ENCODE data around the gene RNASE2.
"Not testable (repeated sequence)": the region's sequence is repeated elsewhere in the genome, so short reads cannot be mapped to it uniquely, and the experiment has no call there.

The RNASE2 gene

DNA sequence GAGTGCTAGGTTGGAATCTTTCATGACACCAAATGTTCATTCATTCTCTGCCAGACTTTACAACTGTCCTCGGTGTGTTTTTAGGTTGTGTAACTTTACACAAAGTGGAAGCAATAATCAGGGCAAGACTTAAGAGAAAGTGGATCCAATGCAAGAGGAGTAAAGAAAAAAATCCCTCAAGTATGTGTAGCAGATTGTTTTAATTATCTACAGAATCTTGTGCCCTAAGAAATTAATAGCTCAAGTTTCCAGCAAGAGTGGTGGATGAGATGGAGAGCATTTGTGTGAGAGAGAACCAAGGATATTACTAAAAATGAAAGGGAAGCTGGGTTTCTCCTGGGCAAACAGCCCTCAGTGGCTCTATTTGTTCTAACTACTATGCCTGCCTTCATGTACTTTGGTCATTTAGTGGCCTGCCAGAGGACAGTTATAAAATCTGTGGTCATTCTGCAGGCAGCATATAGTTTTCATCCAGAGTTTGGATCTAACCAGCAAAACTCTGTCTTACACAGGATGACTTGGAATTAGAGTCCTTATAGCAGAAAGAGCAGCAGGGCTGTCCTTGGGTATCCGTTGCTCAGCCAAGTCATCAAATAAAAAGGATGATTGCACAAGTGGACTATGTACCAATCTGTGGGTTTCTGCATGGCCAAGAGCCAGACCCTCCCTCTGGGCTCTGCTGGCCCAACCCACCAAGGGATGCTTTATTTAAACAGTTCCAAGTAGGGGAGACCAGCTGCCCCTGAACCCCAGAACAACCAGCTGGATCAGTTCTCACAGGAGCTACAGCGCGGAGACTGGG, at the start of gene RNASE2:
RNASE2 (plus strand) TSS at position 752 of the 802 bp plus-strand sequence. CDS start 285 bp downstream, outside the sequence.
- DNase-seq: not testable (repeated sequence)

DNA sequence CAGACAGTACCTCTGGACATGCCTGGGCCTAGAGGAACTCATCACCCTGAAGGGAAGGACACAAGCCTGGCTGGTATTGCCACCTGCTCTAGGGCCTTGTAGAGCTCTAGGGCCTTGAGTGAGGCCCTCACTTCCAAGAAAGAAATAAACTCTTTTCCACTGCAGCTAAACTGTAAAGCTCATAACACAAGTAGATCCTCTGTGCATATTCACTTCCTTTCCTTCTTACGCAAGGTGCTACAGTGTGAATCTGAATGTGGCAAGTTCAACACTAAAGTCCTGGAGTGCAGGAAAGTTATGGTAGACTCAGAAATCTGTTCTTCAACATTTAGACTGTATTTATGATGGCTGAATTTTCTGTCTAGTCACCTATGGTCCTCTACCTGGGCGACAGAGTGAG, 49.6 kb upstream of the RNASE2 start:
- DNase-seq: no peak

DNA sequence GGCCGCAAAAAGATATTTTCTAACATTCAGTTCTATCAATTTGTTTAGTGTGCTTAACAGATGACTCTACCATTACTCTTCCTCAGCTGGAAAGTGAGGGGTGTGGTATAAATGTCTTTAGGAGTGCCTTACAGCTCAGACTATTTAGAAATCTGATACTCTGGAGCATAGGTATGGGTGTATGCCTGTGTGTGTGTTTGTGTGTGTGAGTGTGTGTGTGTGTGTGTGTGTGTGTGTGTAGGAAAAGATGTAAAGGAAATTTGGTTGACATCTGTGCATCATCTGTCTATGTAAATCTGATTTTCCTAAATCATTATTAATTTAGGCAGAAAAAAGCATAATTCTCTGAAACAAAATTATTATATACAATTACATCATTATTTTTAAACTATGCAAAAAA, 48.1 kb upstream of the RNASE2 start:
- no peak for DNase-seq

DNA sequence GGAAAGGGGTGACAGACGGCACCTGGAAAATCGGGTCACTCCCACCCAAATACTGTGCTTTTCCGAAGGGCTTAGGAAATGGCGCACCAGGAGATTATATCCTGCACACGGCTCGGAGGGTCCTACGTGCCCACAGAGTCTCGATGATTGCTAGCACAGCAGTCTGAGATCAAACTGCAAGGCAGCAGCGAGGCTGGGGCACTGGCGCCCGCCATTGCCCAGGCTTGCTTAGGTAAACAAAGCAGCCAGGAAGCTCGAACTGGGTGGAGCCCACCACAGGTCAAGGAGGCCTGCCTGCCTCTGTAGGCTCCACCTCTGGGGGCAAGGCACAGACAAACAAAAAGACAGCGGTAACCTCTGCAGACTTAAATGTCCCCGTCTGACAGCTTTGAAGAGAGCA, 44.5 kb upstream of the RNASE2 start:
- DNase-seq: not testable (repeated sequence)

DNA sequence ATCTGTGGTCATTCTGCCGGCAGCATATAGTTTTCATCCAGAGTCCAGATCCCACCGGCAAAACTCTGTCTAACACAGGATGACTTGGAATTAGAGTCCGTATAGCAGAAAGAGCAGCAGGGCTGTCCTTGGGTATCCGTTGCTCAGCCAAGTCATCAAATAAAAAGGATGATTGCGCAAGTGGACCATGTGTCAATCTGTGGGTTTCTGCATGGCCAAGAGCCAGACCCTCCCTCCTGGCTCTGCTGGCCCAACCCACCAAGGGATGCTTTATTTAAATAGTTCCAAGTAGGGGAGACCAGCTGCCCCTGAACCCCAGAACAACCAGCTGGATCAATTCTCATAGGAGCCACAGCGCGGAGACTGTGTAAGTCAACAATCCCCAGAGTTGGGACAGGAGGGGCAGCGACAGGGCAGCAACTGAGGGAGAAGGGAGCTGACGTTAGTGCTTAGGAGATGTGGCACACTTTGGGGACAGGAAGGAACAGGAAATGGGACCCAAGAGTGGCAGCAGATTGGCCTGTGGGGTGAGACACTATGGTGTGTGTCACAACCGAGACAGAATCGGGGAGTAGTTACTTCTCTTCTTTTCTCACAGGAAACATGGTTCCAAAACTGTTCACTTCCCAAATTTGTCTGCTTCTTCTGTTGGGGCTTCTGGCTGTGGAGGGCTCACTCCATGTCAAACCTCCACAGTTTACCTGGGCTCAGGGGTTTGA, 36.1 kb upstream of the RNASE2 start:
- not testable (repeated sequence) for DNase-seq

DNA sequence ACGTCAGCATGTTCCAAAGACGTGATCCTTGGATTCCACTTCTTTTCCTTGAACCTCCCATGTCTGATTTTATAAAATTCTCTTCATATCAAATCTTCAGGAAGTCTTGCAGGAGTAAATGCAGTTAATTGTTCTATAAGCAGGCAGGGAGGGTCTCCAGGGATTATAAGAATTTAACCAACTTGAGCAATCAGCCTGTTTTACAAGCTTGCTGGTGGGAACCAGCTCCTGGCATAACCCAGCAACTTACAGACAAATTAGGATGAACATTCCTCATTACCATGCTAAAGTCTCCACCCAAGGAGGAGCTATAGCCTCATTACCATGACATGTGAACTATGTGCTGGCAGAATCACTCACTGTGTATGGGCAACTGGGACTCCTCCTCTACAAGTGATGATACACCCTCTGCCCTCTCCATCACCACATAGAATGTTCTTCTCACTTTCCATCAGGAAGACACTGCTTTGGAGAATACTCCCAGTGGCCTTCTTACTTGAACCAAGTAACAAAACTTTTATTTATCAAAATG, 31.5 kb upstream of the RNASE2 start:
- not testable (repeated sequence) for DNase-seq

DNA sequence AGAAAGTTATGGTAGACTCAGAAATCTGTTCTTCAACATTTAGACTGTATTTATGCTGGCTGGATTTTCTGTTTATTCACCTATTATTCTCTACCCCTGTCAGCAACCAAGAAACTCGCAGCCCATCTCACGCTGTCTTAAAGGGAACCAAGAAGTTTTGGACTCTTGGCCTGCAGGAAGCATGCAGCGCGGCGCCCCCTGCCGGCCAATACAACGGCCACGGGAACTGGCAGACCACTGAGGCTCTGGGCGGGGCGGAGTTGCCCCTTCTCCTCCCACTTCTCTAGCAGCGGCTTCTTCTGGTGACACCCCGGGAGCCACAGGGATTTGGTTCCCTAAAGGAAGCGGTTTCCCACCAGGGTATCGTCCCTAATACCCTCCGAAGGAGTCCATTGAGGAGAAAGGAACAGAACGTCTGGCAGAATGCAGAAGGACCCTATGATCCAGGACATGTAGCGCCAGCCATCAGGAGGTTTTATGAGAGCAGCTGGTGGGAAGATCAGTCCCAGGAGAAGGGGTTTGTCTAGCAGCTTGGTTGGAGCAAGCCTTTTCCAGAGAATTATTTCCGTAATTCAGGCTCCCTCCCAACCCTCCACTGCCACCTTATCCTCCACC, 21.0 kb upstream of the RNASE2 start:
- peak; percentile 72 for DNase-seq

DNA sequence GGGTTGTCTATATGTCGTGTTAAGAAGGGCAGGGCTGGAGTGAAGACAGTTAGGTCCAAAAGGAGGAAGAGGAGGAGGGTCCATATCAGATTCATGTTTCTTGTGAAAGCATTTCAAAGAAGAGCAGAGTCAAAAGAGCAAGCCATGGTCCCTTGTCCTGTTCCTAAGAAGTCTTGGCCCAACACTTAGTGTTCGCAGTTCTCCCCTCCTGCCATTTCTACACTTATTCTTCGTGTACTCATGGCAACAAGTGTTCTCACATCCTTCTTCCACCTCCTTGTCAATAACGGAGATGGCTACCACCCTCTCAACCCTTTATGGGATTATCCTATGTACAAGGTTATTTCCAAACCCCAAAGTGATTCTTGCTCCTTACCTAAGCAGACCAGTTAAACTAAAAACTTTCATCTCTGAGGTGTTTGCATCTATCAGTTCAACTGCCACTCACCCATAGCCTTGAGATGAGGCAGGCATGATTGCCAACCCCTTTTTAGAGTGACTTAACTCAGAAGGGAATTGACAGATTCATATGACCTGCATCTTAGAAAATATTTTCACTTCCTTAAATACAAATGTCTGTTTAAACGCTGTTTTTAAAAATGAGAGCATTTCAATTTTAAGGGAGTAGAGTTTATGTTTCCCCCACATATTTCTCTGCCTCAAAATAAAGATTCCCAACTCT, 19.8 kb upstream of the RNASE2 start:
- no peak for DNase-seq

DNA sequence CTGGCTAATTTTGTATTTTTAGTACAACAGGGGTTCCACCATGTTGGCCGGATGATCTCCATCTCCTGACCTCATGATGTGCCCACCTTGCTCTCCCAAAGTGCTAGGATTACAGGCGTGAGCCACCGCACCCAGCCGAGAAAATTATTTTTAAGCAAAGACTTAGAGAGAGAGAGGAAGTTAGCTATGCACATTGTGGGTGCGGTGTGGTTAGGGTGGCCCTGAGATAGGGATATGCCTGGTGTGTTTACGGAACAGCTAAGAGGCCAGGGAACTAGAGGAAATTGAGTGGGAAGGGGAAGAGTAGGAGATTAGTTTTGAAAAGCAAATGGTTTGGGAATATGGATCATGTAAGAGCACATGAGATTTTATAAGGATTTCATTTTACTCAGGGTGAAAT, 10.1 kb upstream of the RNASE2 start:
- not testable (repeated sequence) for DNase-seq

DNA sequence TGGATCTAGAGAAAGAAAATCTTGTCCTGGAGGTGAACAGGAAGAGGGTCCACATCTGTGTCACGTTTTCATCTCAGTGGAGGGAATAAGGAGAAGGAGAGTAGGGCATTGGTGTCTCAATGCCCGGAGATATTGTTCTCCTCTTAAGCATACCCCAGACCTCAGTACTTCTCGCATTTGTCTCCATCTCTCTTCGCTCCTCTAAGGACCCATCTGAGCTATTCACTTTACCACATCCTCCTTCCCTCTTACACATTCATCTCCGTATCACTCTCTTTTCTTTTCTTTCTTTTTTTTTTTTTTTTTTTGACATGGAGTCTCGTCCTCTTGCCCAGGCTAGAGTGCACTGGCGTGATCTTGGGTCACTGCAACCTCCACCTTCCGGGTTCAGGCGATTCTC, 8.6 kb upstream of the RNASE2 start:
- not testable (repeated sequence) for DNase-seq

DNA sequence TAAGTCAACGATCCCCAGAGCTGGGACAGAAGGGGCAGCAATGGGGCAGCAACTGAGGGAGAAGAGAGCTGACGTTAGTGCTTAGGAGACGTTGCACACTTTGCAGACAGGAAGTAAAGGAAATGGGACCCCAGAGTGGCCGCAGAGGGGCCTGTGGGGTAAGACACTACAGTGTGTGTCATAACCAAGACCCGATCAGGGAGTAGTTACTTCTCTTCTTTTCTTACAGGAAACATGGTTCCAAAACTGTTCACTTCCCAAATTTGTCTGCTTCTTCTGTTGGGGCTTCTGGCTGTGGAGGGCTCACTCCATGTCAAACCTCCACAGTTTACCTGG, 219 bp downstream of the RNASE2 start:
- DNase-seq: not testable (repeated sequence)

DNA sequence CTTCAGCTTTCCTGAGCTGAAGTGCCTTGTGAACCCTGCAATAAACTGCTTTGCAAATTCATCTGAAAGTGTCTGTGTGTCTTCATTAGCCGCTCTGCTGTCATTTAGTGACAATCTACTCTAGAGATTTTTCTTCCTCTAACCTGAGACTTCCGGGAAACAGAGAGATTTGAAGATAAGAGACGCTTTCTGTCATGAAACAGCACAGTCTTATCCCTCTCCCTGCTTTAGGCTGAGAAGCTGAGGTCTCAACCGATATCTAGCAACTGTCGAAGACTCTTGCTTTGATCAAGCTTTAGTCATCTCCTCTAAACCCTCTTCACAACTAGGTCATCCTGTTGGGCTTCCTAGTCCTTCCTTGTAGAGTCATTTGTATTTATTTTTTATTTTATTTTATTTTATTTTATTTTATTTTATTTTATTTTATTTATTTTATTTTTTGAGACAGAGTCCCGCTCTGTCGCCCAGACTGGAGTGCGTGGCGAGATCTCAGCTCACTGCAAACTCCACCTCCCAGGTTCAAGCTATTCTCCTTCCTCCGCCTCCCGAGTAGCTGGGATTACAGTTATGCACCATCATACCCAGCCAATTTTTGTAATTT, 1.2 kb downstream of the RNASE2 start:
- DNase-seq: no peak

DNA sequence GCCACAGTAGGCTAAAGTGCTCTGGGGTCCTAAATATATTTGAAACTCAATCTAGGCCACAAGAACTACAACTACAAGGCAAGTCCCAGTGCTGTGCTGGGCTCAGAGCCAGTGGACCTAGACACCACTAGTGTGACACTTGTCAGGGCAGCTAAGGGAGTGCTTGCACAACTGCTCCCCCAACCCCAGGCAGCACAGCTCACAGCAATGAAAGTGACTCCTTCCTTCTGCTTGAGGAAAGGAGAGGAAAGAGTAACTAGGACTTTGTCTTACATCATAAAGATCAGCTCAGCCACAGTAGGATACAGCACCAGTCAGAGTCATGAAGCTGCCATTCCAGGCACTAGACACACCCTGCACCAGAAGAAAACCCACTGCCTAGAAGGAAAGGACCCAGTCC, 3.7 kb downstream of the RNASE2 start:
- not testable (repeated sequence) for DNase-seq

DNA sequence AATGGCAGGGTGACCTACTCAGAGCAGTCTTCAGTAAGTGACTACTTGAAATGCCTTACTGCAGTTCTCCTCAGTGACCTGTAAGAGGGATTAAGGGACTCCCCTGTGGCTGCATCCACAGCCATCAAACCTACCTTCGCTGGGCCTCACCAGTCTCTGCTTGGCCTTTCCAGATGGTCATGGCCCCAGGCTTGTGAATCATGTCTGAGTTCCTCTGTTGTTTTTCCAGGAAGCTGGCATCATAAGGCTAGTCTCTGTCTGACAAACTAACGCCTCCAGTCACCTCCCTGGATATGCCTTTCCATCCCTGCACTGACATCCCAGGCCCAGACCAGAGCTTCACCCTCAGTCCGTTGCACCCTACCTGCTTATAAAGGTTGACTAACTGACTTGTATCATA, 14.0 kb downstream of the RNASE2 start:
- DNase-seq: no peak

DNA sequence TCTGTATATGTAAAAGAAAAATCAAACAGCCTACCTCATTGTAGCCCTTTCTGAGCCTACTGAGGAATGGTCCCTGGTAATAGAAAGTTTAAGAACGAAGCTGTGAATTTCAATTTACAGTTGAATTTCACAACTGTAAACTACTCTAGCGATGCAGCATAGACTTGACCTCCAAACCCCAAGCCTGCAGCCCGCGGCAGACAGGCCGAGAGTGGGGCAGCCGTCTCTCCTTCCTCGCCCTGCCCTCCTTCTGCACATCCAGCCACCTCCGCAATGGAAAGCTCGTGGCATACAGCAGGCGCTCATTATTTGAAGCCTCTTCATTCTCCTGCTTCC, 15.3 kb downstream of the RNASE2 start:
- DNase-seq: no peak

DNA sequence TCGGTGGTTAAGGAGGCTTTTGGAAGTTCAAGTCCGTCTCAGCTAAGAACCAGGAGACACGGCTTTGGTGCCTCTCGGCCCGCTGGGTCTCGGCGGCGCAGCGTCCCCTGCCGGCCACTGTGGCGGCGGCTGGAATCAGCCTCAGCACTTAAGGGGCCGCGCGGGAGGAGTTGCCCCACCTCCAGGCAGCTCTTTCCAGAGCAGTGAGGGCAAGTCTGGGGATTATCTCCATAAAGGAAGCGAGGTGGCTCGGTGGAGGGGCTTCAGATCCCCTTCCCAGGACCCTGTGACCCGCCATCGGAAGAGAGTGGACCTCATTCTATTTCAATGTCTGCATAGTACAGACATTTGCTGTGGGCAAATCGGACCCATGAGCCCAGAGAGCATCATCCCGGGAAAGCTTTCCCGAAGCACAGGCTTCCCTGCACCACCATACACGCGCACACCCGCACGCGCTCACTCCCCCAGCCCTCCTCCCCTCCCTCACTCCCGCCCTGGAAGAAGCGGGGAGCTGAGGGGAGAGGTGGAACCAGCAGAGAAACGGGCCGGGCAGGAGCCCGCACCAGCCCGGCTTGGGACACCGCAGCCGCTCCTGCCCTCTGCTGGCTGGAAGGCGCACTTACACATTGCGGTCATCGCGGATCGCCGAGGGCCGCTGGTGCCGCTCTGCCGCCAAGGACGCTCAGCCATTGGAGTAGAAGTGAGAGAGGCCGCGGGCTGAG, 15.9 kb downstream of the RNASE2 start:
- peak; percentile 92 for DNase-seq

DNA sequence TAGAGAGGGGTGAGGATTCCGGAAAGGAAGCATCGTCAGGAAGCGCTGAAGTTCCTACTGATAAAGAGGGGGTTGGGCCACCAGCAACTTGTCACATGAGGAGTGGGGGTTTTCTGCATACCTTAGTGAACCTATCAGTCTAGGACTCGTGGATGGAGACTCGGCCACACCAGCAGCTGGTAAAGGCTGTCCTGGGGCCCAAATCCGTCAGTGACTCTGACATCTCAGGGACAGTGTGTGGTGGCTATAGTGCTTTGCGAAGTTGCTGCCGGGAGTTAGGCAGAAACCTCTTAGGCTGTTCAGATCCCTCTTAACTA, 16.4 kb downstream of the RNASE2 start:
- no peak for DNase-seq

DNA sequence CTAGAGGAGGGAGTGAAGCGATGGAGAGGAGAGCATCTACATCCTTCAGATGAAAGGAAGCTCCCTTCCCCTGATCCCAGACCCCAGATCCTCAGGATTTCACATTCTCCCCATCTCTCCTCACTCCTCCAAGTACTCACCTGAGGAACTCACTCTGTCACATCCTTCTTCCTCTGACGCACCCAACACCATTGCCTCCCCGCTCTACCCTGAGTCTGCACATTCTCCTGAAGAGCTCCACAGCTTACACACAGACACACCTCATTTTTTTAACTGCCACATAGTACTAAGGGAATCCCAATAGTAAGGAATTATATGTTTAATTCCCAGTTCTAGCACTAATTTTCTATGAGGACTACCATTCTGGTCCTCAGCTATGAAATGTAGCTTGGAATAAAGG, 18.2 kb downstream of the RNASE2 start:
- no peak for DNase-seq

DNA sequence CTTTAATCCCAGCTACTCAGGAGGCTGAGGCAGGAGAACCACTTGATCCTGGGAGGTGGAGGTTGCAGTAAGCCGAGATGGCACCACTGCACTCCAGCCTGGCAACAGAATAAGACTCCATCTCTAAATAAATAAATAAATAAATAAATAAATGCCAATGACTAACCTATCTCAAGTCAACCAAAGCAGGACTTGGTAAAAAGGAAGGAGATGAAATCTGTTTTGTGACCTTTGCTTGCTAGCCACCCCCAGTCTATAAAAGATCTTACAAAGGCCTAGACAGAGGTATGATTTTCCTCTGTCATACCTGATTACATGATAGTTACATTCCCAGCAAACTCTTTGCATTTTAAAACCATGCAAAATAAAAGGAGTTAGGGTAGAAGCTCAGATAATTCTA, 21.0 kb downstream of the RNASE2 start:
- DNase-seq: no peak

DNA sequence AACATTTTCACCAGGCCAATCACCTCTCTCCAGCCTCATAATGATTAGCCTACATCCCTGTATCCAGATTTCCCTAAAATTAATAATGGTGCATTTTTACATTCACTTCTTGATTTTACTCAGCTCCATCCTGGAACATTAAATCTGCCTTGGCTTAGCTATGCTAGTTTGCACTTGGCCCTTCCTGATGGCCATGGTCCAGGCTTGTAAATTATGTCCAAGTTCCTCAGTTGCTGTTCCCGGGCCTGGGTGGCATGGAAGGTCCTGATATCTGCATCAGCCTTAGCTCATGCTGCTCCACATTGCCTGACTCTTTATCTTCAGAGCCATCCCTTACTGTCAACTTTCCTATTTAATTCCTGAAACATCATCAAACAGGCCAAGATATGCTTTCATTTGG, 23.4 kb downstream of the RNASE2 start:
- no peak for DNase-seq

DNA sequence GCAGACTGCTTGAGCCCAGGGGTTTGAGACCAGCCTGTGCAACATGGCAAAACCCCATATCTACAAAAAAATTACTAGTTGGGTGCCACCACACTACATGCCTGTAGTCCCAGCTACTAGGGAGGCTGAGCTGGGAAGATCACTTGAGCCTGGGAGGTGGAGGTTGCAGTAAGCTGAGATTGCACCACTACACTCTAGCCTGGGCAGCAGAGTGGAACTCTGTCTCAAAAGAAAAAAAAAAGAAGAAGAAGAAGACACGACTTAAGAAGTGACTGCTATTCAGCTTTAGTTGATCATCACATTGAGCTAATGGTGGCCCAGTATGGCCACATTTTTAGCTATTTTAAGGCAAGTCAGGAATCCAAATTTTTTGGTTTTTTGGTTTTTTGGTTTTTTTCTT, 25.6 kb downstream of the RNASE2 start:
- no peak for DNase-seq

DNA sequence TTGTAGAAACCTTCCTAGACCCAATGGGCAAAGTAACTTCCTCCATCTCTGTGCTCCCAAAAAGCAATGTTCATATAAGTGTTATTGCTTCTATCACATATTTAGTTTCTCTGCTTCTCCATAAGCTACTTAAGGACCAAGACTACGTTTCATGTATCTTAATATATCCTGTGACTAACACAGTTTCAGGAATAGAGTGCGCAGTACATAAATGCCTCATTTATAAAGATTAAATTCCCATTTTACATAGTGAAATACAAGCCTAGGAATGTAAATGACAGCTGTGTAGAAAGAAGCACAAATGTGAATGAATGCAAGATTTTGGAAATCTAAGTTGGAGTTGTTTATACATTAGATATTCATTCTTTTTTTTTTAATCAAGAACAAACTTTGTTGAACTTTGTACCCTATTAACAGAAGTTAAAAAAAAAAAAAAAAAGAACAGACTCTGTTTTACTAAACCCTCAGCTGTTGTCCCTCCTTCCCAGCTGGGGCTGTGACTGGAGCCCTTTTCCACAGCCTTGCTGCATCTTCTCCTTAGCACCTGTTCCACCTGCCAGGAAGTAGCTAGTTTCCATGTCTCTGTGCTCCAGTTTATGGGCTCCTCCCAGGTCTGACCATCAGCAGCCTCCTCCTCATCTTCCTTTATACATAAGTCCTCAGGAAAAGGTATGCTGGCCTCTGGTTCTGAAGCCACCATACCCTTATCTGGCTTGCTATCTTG, 27.5 kb downstream of the RNASE2 start:
- DNase-seq: no peak

Measured in activated effector memory CD4-positive, alpha-beta T cell treated with anti-CD3 and anti-CD28 coated beads, Interleukin-2, amount 50 U/mL, for 16 hours (primary cell).